RCC 7860 (cell line): ENCODE results near the gene IFNA1.
"Not testable (repeated sequence)": the region's sequence is repeated elsewhere in the genome, so short reads cannot be mapped to it uniquely, and the experiment has no call there.

Experiments used
- DNase-seq: peaks from one replicate; pipeline ENCODE4 v3.0.0-alpha.2; 2015; ENCODE audit warnings: low spot score
- FAIRE-seq: peaks from 2 replicates; lab custom pipeline; 2012; peaks lifted over from hg19 to GRCh38; lab: Jason Lieb, UNC

IFNA1 gene

DNA sequence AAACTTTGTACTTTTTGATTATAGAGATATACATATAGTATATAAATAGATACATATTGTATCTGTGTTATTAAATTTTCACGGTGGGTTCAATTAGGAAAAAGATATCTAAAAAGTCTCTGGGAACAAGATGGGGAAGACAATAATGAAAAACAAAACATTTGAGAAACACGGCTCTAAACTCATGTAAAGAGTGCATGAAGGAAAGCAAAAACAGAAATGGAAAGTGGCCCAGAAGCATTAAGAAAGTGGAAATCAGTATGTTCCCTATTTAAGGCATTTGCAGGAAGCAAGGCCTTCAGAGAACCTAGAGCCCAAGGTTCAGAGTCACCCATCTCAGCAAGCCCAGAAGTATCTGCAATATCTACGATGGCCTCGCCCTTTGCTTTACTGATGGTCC is at the start of gene IFNA1:
Gene IFNA1 (plus strand): TSS at position 301 of the 400 bp plus-strand sequence. CDS start 69 bp downstream, at position 370.
- no peak for FAIRE-seq
- DNase-seq = no peak

DNA sequence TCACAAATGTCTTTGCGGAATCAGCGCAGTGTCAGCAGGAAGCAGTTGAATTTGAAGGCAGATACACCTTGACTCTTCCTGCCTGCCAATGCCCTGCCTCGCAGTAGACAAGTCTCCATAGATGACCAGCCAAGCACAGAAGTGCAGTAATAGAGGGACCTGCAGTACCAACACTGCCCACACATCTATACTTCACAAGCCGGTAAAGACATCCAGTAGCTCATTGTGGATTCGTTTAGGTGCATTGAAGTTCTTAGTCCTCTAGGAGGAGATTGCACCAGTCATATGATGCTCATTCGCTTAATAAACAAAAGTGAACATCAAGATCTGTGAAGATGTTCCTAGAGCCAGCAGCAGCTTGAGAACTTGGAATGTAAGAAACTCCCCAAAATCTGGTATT is 48.0 kb upstream of the IFNA1 start:
- DNase-seq (peak; percentile 12), FAIRE-seq (no peak)

DNA sequence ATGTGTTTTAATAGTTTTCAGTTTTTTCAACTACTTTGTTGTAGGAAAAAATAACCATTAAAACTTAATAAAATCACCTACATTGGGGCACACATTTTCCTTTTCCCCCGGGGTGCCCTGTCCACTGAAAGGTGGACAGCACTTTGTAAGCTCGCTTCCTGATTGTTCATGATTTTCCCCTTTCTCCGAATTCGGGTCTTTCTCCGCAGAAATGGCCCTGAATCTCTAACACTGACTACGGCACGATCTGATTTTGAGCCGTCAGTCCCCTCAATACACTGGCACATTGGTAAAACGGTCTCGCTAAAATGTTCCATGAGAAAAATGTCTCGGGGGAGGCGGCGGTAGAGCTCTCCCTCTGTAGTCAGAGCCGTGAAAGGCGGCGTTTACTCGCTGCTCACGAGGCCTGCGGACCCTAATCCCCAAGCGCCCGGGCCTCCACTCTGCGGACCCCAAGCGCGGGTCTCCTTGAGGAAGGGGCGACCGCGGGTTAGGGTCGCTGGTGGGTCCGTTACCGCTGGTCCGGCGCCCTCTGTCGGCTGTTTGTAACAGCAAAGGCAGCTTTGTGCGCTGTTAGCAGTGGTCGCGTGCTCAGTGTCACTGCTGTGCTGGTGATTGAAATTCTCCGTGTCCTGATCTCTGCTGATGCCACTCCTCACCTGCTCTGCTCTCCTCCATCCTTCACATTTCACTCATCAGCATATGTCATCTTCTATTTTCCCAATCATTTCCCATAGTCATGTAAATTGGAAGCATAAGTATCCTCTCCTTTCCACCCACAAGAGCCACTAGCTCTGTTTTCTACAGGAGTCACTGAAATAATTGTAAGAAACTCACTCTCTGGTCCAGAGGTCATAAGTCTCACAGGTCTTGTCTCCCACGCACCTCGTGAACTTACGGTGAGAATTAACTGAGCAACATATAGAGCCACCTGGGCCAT is 44.2 kb upstream of the IFNA1 start:
- FAIRE-seq (no peak), DNase-seq (no peak)

DNA sequence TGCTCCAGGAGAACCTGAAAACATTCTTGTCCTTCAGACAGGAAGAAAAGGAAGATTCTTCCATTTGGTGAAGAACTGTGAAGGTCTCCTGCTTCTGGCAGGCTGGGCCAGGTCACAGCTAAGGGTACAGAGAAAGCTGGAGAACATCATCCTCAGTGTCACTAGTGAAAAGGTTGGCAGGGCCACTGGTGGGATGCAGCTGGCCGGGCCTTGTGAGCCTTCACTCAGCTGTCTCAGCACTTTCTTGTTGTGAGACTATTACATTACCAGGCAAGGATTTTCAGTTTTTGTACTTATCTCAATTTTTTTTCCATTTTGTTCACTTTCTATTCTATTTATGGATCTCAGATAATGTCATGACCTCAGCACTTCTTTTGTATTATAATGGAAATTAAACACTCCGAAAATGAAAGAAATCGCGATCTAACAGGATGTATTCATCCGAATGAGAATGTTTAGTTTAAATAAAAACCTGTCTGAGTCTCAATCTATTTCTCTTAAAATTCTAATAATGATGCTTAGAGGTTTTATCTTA is 41.2 kb upstream of the IFNA1 start:
- FAIRE-seq = no peak

DNA sequence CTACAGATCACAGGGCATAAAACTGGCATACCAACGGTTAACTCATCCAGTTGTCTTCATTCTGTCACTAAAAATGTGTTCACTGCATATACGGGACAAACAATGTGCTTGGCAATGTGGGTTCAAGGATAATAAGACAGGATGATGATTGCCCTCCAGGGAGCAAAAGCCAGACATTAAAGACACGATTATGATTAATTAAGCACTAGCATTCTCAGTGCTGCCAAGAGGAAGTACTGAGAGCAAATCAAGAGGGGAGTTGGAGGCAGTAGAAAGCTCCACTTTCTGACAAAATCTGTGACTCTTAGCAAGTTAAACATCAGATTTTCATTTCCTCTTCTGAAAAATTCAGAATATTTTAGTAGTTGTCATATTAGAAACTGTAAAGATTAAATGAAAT is 40.3 kb upstream of the IFNA1 start:
- no peak for FAIRE-seq
- DNase-seq = no peak

More for the DNA sequence above, 41.2 kb upstream of the IFNA1 start:
- no peak for DNase-seq

- DNase-seq (no peak), FAIRE-seq (no peak)
These were observed 37.6 kb upstream of the IFNA1 start for GRCh38 chr9:21402386-21403251.

- FAIRE-seq (no peak), DNase-seq (no peak)
These were observed 36.1 kb upstream of the IFNA1 start for GRCh38 chr9:21404146-21404545.

GRCh38 chr9:21408817-21409216 is 31.4 kb upstream of the IFNA1 start, which contains the start of gene IFNA8:
Gene IFNA8 (plus strand): TSS chr9:21409117. CDS start chr9:21409177, 60 bp downstream.
- FAIRE-seq (no peak), DNase-seq (no peak)

GRCh38 chr9:21412107-21412506 is 28.1 kb upstream of the IFNA1 start:
- DNase-seq (no peak), FAIRE-seq (no peak)

DNA sequence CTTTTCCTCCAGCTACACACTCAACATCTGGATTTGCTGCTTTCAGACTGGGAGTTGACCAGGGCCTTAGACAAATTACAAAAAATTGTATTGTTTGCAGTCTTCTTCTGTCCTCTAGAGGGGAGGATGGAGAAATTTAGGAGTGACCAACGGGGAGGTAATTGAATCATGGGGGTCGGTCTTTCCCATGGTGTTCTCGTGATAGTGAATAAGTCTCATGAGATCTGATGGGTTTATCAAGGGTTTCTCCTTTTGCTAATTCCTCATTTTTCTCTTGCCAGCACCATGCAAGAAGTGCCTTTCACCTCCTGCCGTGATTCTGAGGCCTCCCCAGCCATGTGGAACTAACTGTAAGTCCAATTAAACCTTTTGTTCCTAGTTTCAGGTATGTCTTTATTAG is 27.1 kb upstream of the IFNA1 start:
- no peak for DNase-seq
- FAIRE-seq = no peak

DNA sequence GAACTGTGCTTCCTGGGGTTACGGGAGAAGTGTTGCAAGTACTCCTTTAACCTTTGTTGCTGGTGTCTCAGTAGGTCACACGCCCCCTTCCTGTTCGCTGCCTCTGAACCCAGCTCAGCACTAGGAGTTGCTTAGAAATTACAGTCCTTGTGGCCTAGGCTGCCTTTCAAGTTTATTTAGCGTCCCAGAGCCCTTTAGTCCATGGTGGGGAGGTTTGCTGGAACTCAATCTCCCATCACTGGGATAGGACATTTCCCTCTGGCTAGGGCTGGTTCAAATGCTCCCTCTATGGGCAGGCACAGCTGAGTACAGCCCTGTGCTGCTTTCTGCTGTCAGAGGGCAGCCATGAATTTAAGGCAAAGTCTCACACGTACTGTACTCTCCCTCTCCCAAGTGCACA is 26.6 kb upstream of the IFNA1 start:
- FAIRE-seq = no peak
- DNase-seq = no peak

DNA sequence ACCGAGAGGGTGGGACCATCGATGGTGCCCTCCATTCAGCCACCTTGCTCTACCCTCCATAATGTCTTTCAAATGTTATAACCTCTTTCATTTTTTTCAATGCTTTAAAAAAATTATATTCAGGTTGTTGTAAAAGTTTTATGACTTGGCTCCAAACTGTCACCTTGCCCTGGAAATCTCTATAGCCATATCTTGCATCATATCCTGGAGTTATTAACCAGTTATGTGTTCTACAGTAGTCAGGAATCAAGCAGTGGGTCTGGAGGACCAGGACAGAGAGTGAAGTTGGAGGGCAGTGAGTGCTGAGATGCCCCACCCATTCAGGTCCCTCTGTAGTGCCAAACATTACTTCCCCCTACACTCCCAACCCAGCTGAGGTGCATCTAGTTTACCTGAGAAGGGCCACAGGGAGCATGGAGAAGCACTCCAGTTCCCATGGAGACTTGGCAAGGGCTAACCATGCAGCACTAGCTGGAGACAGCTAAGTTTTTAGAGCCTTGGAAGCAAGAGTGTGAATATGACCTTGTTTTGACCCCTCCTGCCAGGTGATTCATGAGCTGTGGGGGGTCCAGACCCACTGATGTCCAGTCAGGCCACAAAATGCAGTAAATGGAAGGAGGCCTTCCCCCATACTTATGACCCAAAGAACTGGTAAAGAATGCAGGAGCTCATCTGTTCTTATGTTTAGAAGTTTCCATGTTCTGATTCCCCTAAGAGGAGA is 25.9 kb upstream of the IFNA1 start:
- peak; percentile 6 for DNase-seq
- no peak for FAIRE-seq

DNA sequence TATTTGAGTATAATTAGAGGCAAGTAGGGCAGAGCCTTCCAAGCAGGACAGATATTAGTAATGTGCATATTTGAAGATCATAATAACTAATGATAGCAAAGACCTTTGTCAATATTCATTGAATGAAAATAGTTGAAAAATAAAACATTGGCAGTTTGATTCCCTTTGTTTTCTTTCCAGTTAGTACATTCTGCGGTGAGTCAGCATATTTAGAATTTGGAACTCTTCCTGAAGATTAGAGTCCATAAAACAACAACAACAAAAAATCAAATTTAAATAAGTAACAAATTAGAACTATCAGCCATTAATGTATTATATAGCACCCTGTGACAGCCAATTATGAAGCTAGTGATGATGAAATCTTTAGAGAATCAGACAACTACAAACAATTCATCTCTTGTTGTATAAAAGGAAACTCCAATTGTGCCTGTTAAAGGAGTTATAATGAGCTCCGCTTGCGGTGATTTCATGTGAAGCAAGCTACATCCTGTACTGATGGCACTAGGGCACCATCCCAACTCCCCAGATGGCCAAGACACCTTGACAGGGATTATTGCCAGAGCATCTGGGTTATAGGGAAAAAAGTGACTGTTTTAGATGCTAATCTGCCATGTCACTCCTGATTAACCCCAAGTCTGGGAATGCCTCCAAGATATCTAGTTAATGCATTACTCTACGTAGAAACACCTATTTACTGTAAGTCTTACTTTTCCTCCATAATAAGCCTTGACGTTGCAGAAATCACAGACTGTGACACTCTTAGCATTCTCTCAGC is 24.6 kb upstream of the IFNA1 start:
- DNase-seq (peak; percentile 40), FAIRE-seq (peak; percentile 71)

DNA sequence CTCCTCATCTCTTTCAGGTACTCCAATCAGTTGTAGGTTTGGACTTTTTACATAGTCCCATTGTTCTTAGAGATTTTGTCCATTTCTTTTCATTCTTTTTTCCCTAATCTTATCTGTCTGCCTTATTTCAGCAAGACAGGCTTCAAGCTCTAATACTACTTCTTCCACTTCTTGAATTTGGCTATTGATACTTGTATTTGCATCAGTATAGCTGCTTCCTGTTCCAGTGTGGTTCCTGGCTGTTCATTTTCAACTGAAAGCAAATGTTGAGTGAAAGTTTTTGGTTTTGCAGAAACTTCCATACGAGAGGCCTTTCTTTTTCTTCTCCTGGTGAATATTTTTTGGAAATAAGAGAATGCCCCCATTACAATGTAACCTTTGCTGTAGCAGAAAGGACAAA is 12.0 kb upstream of the IFNA1 start:
- FAIRE-seq (no peak), DNase-seq (no peak)

DNA sequence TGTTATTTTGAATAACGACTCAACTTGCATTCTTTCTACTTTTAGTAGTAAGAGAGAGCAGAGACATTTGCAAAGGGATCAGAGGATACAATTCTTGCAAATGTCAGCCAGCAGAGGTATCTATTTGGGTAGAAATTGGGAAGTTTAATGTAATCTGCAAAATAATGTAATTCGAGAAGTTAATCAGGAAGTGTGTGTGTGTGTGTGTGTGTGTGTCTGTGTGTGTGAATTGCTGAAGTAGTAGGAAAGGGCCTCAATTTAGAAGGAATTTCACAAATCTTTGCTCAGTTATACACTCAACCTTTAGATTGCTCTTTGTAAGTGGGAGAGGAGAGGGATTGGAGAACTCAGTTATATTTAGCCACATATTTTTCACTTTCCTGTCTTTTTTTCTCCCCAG is 11.0 kb upstream of the IFNA1 start:
- FAIRE-seq = no peak
- no peak for DNase-seq

DNA sequence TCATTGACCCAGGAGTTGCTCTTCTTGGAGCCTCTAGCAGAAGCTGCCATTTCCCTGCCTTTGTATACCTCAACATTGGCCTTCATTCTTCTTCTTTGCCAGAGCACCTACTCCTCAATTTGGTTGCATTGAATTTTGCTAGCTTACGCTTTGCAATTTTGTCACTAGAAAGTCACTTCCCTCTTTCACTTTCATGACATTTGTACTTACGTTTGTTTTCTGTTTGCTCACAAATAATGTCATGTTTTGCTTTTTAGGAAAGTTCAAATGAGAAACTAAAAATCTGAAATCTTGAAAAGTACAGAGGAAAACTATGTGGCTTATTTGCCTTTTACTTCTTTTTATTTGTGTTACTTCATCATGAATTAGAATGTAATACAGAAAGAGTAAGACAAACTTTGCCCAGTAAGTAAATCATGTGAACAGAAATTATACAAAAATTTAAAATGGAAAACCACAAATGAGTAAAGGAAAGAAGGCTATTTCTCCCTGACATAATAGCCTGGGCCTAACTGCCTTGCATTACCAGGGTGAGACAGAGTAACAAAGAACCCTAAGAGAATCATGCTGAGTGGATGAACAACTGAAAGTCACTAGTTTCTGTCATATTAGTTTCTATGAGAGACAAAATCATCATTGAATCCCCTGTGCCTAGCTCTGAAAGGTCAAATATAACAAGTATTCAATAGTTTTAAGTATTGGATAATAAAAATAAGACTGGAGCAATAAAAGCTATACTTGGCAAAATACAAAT is 7.4 kb upstream of the IFNA1 start:
- FAIRE-seq (no peak), DNase-seq (no peak)

DNA sequence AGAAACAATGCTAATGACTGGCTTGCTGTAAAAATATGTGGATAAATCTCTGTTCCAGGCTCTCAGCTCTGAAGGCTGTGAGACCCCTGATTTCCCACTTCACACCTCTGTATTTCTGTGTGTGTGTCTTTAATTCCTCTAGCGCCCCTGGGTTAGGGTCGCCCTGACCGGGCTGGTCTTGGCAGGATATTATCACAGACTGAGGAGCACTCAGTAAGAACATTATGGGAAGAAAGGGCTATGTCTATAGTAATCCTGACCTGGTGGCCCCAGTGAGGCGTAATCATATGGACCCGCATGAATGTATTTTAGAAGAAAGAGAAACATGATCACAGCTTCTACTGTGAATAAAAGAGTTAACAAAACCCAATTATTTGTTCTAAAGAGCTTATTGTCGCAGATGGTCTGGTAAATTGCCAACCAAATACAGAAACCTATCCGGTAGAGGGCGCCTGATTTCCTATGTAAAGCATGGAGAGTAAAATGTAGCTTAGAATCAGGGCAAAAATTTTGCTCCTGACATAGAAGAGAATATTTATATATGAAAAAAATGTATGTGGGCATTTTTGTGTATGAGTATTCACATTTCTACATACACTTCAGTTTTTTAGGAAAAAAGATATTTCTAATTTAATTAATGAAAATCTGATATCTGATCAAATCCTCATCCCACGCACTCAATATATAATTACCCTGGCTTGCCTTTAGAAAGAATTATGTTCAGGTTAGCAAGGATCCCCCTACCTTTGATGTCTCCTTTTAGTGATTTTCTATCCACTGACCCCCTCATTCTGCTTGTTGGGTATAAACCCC is 5.8 kb upstream of the IFNA1 start:
- peak; percentile 42 for DNase-seq
- peak; percentile 72 for FAIRE-seq

DNA sequence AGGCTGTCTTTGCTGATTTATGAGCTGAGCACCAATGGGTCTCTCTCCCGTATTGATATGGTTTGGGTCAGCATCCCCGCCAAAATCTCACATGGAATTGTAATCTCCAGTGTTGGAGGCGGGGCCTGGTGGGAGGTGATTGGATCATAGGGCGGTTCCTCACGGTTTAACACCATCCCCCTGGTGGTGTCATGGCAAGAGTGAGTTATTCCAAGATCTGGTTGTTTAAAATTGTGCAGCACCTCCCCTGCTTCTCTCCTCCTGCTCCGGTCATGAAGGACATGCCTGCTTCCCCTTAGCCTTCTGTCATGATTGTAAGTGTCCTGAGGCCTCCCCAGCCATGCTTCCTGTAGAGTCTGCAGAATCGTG is 5.2 kb upstream of the IFNA1 start:
- not testable (repeated sequence) for DNase-seq, FAIRE-seq
